HG03354 (cell line): ENCODE measurements around the gene ZNRF1.
"Not testable (repeated sequence)": the region's sequence is repeated elsewhere in the genome, so short reads cannot be mapped to it uniquely, and the experiment has no call there.

Experiments used
- ATAC-seq: cut with Tn5 transposase; IDR thresholded peaks from one replicate; pipeline ENCODE4 v1.9.1; 2021; ENCODE audit warnings: mild to moderate bottlenecking; ENCODE audit not compliant: unreplicated experiment, poor library complexity, severe bottlenecking

The ZNRF1 gene

DNA sequence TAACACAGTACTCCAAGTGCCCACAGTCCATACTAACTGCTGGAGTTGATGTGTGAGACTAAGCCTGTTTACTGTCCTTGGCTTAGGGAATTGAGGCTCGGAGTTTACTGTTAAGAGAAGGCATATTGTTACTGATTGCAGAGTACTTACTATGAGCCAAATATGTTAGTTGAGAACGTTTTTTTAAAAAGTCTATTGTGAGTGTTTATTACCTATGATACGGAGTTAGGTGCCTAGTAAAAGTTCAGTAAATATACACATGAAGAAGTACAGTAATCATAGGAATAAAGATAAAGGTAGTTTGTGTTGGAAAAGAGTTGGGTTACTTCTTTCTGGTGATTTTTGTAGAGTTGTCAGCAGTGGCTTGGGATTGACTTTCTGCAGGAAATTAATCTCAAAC, 25.4 kb downstream of the ZNRF1 start:
- ATAC-seq = no peak

DNA sequence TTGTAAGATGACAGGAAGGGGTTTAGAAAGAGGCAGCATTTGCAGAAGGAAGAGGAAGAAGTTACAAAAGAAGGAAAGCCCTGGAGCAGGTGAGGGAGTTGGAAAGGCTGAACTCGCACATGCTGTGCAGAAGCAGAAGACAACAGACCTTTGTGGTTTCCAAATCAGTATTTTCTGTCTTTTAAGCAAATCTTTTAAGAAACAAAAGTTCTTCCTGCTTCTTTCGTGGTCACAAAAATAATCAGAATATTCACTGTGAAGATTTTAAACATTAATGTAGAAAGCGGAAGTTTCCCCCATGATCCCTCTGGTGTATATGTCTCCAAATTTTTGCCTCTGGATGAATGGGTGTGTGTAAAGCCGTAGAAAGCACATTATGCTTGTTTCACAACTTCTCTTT, 25.8 kb downstream of the ZNRF1 start:
- ATAC-seq = no peak

GRCh38 chr16:75025761-75026160, 26.9 kb downstream of the ZNRF1 start:
- no peak for ATAC-seq

DNA sequence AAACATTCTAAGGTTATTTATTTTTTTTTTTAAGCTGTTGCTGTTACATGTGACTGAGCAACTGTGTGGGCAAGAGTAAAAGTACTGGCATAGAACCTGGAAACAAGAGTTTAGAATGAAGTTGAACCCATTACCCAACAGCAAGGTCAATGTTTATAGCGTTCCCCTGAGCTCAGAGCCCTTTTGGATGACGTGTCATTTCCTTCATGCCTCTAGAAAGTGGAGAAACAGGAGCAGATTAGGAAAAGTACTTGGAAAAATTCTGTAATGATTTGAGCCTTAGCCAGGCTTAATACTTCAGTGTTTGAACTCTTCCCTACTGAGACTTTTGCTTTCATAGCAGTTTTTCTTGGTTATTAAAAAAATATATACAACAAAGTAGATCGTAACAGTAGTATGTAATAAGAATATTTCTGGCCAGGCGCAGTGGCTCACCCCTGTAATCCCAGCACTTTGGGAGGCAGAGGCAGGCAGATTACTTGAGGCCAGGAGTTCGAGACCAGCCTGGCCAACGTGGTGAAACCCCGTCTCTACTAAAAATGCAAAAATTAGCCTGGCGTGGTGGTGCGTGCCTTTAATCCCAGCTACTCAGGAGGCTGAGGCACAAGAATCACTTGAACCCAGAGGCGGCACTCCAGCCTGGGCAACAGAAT, 27.5 kb downstream of the ZNRF1 start:
- ATAC-seq = not testable (repeated sequence)

DNA sequence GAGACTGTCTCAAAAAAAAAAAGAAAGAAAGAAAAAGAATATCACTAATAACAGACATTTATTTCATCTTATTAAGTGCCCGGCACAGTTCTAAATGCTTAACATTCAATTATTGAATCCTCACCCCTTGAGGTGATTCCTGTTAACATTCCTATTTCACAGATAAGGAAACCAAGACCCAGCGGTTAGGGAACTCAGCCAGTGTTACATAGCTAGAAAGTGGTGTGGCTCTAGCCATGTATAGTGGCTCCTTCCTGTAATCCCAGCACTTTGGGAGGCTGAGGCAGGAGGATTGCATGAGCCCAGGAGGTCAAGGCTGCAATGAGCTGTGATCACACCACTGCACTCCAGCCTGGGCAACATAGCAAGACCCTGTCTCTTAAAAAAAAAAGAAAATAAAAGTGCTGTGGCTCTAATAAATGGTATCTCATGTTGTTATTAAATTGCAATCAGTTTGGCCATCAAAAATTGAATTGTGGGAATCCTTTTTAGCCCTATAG, 28.1 kb downstream of the ZNRF1 start:
- ATAC-seq = no peak

GRCh38 chr16:75027520-75028300, 28.9 kb downstream of the ZNRF1 start:
- ATAC-seq = no peak

DNA sequence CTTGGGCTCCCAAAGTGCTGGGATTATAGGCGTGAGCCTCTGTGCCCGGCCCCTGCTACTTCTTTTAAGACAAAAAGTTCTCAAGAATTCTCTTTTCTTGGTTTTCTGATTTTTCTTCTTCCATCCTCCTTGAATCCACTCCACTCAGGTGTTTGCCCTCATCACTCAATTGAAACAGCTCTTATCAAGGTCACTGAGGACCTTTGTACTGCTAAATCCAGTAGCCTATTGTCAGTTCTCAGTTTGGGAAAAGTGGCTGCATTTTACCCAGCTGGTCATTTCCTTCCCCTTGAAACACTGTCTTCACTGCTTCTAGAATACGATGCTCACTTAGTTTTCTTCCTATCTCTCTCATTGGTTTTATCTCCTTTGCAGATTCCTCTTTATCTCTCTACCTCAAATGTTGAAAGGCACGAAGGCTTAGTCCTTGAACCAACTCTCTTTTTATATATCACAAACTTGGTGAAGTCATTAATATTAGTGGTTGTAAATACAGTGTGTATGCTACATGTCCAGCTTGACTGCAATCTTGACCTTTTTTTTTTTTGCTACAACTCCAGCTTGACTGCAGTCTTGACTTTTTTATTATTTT, 29.8 kb downstream of the ZNRF1 start:
- ATAC-seq = no peak

DNA sequence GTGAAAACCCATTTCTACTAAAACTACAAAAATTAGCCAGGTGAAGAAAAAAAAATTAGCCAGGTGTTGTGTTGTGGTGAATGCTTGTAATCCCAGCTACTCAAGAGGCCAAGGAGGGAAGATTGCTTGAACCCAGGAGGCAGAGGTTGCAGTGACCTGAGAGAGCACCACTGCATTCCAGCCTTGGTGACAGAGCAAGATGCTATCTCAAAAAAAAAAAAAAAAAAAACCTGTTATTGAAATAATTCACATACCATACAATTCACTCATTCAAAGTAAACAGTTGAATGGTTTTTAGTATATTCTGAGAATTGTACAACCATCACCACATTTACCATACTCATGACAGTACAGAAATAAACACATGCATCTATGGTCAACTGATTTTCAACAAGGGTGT, 31.0 kb downstream of the ZNRF1 start:
- ATAC-seq = no peak

DNA sequence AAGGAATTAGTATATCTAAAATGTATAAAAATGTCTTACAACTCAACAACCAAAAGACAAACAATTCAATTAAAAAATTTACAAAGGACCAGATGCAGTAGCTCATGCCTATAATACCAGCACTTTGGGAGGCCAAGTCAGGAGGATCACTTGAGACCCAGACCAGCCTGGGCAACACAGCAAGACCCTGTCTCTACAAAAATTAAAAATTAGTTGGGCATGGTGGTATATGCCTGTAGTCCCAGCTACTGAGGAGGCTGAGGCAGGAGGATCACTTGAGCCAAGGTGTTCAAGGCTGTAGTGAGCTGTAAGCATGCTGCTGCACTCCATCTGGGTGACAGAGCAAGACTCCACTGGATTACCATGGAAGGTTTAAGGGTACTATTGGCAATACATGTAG, 33.8 kb downstream of the ZNRF1 start:
- ATAC-seq = no peak

GRCh38 chr16:75035410-75035968, 36.7 kb downstream of the ZNRF1 start:
- ATAC-seq = no peak

DNA sequence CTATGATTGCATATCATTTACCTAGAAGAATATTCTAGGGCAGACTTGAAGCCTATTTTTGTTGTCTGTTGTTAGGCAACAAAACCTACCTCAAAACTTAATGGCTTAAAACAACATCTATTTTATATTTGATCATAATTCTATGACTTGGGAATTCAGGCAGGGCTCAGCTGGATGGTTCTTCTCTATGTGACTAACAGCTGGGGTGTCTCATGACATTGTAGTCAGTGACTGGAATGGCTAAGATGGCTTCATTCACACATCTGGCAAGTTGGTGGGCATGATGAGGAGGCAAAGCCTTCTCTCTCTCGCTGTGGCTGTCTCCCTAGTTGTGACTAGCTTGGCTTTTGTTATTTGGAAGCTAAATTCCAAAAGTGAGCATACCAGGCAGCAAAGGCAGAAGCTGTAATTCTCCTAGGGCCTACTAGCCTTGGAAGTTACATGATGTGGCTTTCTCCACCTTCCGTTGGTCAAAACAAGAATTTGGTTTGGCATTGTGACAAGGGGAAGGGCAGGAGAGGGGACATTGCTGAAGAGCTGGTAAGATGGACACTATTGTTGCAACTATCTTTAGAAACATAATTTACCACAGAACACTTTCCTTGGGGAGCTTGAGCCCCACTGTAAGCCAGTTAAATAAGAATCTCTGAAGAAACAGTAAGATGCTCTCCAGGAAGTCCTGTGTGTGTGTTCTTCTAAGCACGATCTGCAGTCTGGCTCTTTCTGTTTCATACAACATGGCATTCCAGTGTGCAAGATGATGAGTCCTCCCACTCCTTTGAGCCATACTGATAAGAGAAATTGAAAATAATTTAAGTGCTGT, 39.4 kb downstream of the ZNRF1 start:
- no peak for ATAC-seq

DNA sequence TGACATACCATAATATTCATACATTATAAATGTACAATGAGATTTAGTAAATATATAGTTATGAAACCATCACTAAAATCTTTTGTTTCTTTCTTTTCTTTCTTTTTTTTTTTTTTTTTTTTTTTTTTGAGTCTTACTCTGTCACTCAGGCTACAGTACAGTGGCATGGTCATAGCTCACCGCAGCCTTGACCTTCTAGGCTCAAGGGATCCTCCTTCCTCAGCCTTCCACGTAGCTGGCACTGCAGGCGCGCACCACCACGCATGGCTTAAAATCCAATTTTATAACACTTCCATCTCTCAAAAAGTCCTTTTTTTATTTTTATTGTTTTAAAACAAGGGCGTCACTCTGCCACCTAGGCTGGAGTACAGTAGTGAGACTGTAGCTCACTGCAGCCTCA, 41.1 kb downstream of the ZNRF1 start:
- ATAC-seq = no peak

DNA sequence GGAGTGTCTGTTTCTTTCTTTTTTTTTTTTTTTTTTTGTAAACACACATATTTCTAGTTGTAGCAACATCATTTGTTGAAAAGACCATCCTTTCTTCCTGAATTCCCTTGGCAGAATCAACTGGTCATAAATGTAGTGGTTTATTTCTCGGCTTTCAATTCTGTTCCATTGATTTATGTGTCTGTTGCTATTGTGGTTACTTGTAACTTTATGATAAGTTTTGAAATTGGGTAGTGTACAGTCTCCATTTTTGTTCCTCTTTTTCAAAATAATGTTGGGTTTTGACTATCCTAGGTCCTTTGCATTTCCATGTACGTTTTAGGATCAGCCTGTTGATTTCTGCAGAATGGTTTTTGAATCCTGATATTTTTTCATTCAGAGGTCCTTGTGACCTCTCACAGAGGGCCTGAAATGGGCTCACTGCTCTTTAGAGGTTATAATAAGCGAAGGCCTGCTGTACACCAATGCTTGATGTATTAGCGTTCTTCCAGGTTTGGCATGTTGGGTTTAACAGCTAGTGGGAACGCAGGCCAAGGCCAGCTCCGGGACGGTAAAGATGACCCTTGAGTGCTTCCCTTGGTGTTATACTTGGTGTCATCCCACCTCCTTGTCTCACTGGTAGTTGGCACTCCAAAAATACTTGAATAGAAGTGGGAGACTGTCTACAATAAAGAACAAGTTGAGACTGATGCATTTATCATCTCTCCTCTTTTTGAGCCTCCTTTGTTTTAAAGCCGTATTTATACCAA, 43.8 kb downstream of the ZNRF1 start:
- peak; percentile 24 for ATAC-seq

GRCh38 chr16:75043175-75043895, 44.5 kb downstream of the ZNRF1 start:
- peak; percentile 77 for ATAC-seq

DNA sequence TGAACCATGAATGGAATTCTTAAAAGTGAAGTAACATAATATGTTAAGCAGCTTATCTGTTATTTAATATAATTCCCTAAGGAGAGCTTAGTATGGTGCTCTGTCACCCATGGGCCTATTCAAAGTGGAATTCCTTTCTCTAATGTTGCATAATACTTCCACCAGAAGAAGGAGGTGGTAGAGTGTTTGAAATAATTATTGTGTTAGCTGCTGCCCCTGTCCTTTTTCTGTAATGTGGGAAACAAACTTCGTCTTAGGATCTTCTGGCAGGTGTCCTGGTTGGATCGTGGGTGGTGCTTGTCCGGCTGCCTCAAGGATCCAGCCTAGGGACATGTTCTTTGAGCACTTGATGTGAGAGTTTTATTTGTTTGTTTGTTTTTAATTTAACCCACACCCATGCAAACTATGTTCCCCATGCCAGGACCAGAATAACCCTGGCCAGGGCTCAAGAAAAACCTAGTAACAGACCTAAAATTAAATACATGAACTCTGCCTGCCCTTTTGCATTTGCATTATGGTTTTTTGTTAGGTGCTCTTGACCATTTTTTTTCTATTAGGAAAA, 46.1 kb downstream of the ZNRF1 start:
- ATAC-seq = no peak

DNA sequence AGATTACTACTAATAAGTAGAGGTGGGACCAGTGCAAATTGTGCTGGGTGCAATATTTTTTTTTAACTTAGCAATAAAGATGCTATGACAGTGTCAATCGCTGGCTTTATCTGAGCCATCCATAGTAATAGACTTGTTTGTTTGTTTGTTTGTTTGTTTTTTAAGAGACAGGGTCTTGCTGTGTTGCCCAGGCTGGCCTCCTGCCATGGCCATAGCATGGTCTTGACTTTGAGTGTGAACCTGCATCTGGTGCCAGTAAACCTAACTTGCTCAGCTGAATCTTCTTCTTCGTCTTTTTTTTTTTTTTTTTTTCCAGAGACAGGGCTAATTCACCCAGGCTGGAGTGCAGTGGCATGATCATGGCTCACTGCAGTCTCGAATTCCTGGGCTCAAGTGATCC, 46.6 kb downstream of the ZNRF1 start:
- ATAC-seq = no peak

DNA sequence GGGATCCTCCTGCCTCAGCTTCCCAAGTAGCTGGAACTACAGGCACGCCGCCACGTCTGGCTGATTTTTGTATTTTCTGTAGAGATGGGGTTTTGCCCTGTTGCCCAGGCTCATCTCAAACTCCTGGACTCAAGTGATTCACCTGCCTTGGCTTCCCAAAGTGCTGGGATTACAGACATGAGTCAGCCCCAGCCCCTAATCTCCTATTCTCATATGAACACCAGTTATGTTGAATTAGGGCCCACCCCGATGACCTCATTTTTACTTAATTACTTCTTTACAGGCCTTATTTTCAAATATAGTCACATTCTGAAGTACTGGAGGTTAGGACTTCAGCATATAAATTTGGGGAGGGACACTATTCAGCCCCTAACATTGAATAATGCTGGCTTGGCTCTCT, 49.2 kb downstream of the ZNRF1 start:
- ATAC-seq = no peak

DNA sequence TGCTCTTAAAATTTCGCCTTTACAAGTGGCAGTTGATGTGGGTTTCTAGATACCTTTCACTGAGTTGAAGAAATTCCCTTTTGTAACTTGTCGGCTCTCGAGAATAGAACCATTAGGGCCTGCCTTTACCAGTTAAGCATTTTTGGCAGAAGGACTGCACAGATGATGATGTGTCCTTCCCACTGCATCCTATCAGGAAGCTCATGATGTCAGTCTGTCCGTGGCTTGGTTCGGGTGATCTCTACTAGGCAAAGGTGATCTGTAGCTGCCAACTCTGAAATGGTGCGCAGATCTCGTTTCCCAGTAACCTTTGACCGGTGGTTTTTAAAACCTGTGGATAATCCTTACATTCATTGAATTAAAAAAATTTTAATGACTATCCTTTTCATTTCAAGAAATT, 49.7 kb downstream of the ZNRF1 start:
- ATAC-seq = no peak
